Measurements from ENCODE around the gene DNAJC16. TPM values are rescaled to one million over a fixed set of nuclear protein-coding genes. Genes with fewer than 3 reads are reported as not detected.

Gene DNAJC16
- total and polyA plus RNA-seq, 2 of the 13 experiments (the other 11 are each of a cell fraction or from before 2014, with no cell fraction given), result 11.4 to 15.4 TPM

- TF ChIP-seq, protein P1, sequence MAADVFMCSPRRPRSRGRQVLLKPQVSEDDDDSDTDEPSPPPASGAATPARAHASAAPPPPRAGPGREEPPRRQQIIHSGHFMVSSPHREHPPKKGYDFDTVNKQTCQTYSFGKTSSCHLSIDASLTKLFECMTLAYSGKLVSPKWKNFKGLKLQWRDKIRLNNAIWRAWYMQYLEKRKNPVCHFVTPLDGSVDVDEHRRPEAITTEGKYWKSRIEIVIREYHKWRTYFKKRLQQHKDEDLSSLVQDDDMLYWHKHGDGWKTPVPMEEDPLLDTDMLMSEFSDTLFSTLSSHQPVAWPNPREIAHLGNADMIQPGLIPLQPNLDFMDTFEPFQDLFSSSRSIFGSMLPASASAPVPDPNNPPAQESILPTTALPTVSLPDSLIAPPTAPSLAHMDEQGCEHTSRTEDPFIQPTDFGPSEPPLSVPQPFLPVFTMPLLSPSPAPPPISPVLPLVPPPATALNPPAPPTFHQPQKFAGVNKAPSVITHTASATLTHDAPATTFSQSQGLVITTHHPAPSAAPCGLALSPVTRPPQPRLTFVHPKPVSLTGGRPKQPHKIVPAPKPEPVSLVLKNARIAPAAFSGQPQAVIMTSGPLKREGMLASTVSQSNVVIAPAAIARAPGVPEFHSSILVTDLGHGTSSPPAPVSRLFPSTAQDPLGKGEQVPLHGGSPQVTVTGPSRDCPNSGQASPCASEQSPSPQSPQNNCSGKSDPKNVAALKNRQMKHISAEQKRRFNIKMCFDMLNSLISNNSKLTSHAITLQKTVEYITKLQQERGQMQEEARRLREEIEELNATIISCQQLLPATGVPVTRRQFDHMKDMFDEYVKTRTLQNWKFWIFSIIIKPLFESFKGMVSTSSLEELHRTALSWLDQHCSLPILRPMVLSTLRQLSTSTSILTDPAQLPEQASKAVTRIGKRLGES (CRISPR knock-in tag; IDR thresholded peaks at IDR 0.05; ENCODE audit: borderline replicate concordance), result 0 out of 2 replicates have a peak, but pooled peaks have one; percentile 18
- TF ChIP-seq ZNF616 (CRISPR knock-in tag; IDR thresholded peaks at IDR 0.05; ENCODE audit: low read depth) (no peak), EP300 (IDR thresholded peaks at IDR 0.05; ENCODE audit: low read depth in 2 of 2, low read length in 2 of 2) (no peak), EP300 (CRISPR knock-in tag; IDR thresholded peaks at IDR 0.05; ENCODE audit: borderline replicate concordance) (0 out of 2 replicates have a peak, but pooled peaks have one; percentile 11), SP5 (CRISPR knock-in tag; IDR thresholded peaks at IDR 0.05; ENCODE audit: borderline replicate concordance, low read depth) (peak; percentile 33; the same call in 1 of the 2 replicates), ZNF24 (IDR thresholded peaks at IDR 0.05) (no peak), NFE2 (CRISPR knock-in tag; IDR thresholded peaks at IDR 0.05) (no peak), GFI1 (CRISPR knock-in tag; IDR thresholded peaks at IDR 0.05; ENCODE audit: borderline replicate concordance) (peak; percentile 73), MTF1 (CRISPR knock-in tag; IDR thresholded peaks at IDR 0.05) (no peak), ZNF572 (CRISPR knock-in tag; IDR thresholded peaks at IDR 0.05) (no peak; the same call in 1 of the 2 replicates), TSC22D2 (CRISPR knock-in tag; IDR thresholded peaks at IDR 0.05; ENCODE audit: borderline replicate concordance) (no peak), ZNF749 (CRISPR knock-in tag; IDR thresholded peaks at IDR 0.05; ENCODE audit: borderline replicate concordance) (peak; percentile 86; the same call in 1 of the 2 replicates), POGK (CRISPR knock-in tag; conservative IDR thresholded peaks at IDR 0.05) (peak; percentile 90)
- TF ChIP-seq, protein P2, sequence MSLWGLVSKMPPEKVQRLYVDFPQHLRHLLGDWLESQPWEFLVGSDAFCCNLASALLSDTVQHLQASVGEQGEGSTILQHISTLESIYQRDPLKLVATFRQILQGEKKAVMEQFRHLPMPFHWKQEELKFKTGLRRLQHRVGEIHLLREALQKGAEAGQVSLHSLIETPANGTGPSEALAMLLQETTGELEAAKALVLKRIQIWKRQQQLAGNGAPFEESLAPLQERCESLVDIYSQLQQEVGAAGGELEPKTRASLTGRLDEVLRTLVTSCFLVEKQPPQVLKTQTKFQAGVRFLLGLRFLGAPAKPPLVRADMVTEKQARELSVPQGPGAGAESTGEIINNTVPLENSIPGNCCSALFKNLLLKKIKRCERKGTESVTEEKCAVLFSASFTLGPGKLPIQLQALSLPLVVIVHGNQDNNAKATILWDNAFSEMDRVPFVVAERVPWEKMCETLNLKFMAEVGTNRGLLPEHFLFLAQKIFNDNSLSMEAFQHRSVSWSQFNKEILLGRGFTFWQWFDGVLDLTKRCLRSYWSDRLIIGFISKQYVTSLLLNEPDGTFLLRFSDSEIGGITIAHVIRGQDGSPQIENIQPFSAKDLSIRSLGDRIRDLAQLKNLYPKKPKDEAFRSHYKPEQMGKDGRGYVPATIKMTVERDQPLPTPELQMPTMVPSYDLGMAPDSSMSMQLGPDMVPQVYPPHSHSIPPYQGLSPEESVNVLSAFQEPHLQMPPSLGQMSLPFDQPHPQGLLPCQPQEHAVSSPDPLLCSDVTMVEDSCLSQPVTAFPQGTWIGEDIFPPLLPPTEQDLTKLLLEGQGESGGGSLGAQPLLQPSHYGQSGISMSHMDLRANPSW (CRISPR knock-in tag; IDR thresholded peaks at IDR 0.05; ENCODE audit: borderline replicate concordance), result peak; percentile 94; the same call in 1 of the 2 replicates
- TF ChIP-seq, protein P3, sequence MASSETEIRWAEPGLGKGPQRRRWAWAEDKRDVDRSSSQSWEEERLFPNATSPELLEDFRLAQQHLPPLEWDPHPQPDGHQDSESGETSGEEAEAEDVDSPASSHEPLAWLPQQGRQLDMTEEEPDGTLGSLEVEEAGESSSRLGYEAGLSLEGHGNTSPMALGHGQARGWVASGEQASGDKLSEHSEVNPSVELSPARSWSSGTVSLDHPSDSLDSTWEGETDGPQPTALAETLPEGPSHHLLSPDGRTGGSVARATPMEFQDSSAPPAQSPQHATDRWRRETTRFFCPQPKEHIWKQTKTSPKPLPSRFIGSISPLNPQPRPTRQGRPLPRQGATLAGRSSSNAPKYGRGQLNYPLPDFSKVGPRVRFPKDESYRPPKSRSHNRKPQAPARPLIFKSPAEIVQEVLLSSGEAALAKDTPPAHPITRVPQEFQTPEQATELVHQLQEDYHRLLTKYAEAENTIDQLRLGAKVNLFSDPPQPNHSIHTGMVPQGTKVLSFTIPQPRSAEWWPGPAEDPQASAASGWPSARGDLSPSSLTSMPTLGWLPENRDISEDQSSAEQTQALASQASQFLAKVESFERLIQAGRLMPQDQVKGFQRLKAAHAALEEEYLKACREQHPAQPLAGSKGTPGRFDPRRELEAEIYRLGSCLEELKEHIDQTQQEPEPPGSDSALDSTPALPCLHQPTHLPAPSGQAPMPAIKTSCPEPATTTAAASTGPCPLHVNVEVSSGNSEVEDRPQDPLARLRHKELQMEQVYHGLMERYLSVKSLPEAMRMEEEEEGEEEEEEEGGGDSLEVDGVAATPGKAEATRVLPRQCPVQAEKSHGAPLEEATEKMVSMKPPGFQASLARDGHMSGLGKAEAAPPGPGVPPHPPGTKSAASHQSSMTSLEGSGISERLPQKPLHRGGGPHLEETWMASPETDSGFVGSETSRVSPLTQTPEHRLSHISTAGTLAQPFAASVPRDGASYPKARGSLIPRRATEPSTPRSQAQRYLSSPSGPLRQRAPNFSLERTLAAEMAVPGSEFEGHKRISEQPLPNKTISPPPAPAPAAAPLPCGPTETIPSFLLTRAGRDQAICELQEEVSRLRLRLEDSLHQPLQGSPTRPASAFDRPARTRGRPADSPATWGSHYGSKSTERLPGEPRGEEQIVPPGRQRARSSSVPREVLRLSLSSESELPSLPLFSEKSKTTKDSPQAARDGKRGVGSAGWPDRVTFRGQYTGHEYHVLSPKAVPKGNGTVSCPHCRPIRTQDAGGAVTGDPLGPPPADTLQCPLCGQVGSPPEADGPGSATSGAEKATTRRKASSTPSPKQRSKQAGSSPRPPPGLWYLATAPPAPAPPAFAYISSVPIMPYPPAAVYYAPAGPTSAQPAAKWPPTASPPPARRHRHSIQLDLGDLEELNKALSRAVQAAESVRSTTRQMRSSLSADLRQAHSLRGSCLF (CRISPR knock-in tag; IDR thresholded peaks at IDR 0.05; ENCODE audit: borderline replicate concordance), result no peak
Measured at GRCh38 chr1:15603050-15603965, 76.7 kb downstream of the DNAJC16 start (continued).

All from HepG2 (cell line).